CD4-positive, alpha-beta T cell treated with Interleukin-17A for 4 hours (primary cell): ENCODE results near the gene LRP3.
A peak's percentile ranks its signal among the peaks of the same experiment; 100 is the strongest.
"Not testable (repeated sequence)": the region's sequence is repeated elsewhere in the genome, so short reads cannot be mapped to it uniquely, and the experiment has no call there.

Experiments
- DNase-seq: peaks from one replicate; pipeline ENCODE4 v3.0.0-alpha.2; 2020; ENCODE audit warnings: mixed read lengths

LRP3 gene

GRCh38 chr19:33220115-33220514, 26.0 kb downstream of the LRP3 start:
- no peak for DNase-seq

GRCh38 chr19:33220735-33221134, 26.6 kb downstream of the LRP3 start:
- DNase-seq: no peak

GRCh38 chr19:33221638-33222037, 27.5 kb downstream of the LRP3 start:
- DNase-seq: no peak

- not testable (repeated sequence) for DNase-seq
Observed at GRCh38 chr19:33222255-33222654, 28.1 kb downstream of the LRP3 start.

GRCh38 chr19:33224694-33225457, 30.7 kb downstream of the LRP3 start:
- no peak for DNase-seq

GRCh38 chr19:33225458-33225926, 31.4 kb downstream of the LRP3 start, which contains the start of gene SLC7A10:
TSS of gene SLC7A10 (minus strand) at chr19:33225850. CDS start at chr19:33225703, 147 bp downstream.
- no peak for DNase-seq

- peak; percentile 20 for DNase-seq
Observed at GRCh38 chr19:33226550-33227241, 32.6 kb downstream of the LRP3 start.

- no peak for DNase-seq
Observed at GRCh38 chr19:33227242-33227650, 33.1 kb downstream of the LRP3 start.

DNA sequence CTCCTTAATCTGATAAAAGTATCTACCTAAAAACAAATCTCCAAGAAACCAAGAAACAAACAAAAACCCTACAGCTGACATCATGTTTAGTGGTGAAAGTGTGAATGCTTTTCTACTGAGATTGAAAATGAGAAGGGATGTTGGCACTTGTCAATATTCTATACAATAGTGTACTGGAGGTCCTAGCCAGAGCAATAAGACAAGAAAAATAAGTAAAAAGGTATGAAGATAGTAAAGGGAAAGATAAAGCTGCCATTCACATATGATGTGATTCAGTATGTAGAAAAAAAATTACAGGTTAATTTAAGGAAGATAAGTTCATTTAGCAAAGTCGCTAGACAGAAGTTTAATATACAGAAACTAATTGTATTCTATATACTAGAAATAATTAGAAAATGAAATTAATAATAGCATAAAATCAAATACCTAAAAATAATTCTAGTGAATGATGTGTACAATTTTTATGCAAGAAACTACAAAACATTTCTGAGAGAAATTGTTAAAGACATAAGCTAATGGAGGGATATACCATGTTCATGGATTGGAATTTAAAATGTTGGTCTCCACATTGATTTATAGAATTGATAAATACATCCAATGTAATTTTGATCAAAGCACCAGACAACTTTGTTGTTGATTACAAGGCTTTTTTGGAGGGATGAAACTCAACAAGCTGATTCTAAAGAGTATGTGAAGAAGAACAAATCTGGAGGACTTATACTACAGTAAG, 33.9 kb downstream of the LRP3 start:
- no peak for DNase-seq

GRCh38 chr19:33229962-33230361, 35.8 kb downstream of the LRP3 start:
- DNase-seq: no peak

DNA sequence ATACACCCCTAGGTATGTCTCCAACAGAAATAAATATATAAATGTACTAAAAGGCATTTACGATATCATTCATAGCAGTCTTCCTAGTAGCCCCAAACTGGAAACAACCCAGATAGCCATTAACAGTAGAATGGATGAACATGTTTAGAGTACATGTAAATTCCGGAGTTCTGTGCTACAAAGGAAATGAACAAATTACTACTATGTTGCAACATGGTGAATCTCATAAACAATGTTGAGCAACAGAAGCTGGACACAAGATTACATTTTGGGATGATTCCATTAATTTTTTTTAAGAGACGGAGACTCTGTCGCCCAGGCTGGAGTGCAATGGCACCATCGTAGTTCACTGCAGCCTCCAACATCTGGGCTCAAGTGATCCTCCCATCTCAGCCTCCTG, 37.4 kb downstream of the LRP3 start:
- DNase-seq: no peak

DNA sequence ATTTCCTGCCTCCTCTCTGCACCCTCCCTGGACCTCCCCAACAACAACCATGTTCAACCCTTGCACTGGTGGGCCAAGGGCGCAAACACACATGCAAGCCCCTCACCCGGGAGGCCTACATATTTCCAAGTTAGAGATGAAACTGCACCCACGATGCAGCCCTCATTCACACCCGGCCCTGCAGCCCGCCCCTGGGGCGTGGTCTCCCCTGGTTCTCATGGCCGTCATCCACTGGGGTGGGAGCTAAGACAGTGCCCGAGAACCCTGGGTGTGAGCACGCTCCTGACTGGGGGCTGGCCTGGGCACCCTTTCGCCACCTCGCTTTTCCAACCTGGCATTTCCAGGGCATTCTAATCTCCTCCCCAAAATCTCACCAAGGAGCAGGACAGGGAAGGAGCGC, 38.5 kb downstream of the LRP3 start:
- no peak for DNase-seq

DNA sequence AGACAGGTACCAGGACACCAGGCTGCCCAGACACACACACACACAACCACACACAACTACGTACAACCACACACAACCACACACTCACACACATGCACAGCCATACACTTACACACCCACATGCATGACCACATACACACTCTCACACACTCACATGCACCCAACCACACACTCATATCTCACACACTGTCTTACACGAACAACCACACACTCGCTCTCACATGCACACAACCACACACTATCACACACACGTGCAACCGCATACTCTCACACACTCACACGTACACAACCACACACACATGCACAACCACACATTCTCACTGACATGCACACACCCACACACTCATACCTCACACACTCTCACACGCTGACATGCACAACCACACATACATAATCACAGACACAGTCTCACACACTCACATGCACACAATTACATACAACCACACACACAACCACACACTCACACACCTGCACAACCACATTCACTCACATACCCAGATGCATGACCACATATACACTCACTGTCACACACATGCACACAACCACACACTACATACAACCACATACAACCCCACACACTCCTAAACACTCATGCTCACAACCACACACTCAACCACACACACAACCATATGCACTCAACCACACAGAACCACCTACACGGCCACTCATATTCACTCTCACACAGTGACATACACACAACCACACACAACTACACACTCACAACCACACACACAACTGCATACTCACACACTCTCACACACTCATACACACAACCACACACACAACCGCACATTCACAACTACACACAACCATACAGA, 39.1 kb downstream of the LRP3 start:
- DNase-seq: no peak

GRCh38 chr19:33234092-33234491, 40.0 kb downstream of the LRP3 start:
- DNase-seq: no peak

DNA sequence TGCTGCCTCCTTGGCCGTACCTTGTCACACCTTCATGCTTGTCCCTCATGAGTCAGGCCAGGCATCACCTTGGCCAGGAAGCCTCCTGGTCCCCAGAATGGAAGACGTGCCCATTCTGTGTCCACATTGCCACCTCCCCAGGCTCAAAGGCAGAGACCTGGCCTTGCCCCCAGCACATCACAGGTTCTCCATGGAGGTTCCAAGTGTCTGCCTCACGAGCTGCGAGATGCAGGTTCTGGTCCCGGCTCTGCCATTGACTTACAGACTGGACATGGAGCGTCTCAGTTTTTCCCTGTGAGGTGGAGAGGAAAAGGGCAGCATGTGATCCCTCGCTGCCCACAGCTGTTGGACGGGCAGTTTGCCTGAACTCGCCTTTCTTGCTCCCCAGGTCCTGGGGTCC, 40.6 kb downstream of the LRP3 start:
- no peak for DNase-seq

- DNase-seq: peak; percentile 84
Observed at GRCh38 chr19:33235269-33235995, 41.3 kb downstream of the LRP3 start.

DNA sequence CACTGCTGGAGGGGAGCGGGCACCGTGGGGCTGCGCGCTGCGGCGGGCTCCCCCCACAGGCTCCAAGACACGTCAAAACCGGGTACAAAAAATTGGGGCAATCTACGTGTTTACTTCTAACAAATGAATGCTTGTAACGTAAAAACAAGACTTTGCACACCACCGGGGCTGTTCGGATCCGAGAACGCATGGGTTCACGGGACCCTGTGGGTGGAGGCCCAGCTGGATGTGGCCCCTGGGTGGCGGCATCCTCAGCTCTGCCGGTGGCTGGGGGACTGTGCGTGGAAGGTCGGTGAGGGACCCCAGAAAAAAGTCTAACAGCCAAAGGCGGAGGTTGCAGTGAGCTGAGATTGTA, 41.8 kb downstream of the LRP3 start:
- no peak for DNase-seq

GRCh38 chr19:33236696-33237390, 42.7 kb downstream of the LRP3 start:
- no peak for DNase-seq

DNA sequence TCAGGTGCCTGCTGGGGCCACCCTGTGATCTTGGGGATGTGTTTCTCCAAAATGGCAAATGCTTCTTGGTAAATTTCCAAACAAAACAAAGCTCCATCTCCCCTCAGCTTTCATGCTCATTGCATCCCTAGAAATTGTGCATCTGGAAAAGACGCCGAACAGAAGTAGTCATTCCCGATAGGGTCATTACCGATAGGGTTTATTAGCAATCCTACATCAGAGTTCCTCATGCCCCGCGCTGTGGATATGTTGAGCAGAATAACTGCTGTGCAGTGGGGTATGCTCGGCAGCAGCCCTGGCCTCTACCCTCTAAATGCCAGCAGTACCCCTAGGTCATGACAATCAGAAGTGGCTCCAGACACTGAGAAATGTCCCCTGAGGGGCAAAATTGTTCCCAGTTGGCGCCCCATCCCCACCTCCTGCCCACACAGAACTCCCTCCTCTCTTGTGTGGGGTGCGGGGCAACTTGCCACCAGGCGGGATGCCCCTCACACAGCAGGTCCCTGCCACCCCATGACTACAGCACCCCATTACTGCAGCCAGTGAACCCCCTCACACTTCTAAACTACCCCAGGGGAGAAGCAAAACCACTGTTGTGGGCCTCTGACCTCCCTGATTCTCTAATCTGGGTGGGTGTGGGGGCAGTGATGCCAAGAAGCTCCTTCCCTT, 44.5 kb downstream of the LRP3 start:
- no peak for DNase-seq

GRCh38 chr19:33239223-33239975, 45.3 kb downstream of the LRP3 start:
- DNase-seq: no peak
